ENCODE results near the gene GRM3.

GRM3 gene

GRCh38 chr7:86765931-86766330, 122.2 kb downstream of the GRM3 start:
- H2BK15ac ChIP-seq (ENCODE audit: low read length) = no peak overlapping the region
- no peak overlapping the region for H4K91ac ChIP-seq (ENCODE audit: low read depth, low read length, poor library complexity)
- no peak for DNase-seq (ENCODE audit: low spot score)
- H3K79me1 ChIP-seq (ENCODE audit: low read depth, low read length) = no peaks in the 10 kb centered on the region
- H2BK5ac ChIP-seq (ENCODE audit: low read length) = no peak overlapping the region
- no peak overlapping the region for H3K27ac ChIP-seq (replicated peaks; ENCODE audit: low read length)
- no peak overlapping the region for H2BK120ac ChIP-seq (ENCODE audit: low read depth, low read length)
- H3K23ac ChIP-seq (ENCODE audit: low read depth, low read length, poor library complexity) = no peak overlapping the region
- H3K4me1 ChIP-seq (ENCODE audit: control insufficient read depth in 2 of 2, insufficient read depth in 1 of 2, low read depth in 1 of 2, low read length in 2 of 2) = peaks cover 1 to 20% of the 10 kb centered on the region in 2 donors
- no peak overlapping the region for H3K14ac ChIP-seq (ENCODE audit: low read length)
- H2AK5ac ChIP-seq (ENCODE audit: low read depth, low read length) = no peak overlapping the region
- no peak overlapping the region for H2AFZ ChIP-seq (ENCODE audit: low read length)
- H3K4me2 ChIP-seq (ENCODE audit: insufficient read depth, low read length, poor library complexity, severe bottlenecking) = no peak overlapping the region
- no peak overlapping the region for H4K8ac ChIP-seq (ENCODE audit: low read depth, low read length)
- no peak overlapping the region for H3K18ac ChIP-seq (ENCODE audit: low read length)
- no peak overlapping the region for H3K9ac ChIP-seq (ENCODE audit: low read depth, low read length, poor library complexity)
- no peaks in the 10 kb centered on the region for H3K9me3 ChIP-seq (replicated peaks in 1 of 2; ENCODE audit: control insufficient read depth in 2 of 2, insufficient read depth in 1 of 2, low read depth in 1 of 2, low read length in 2 of 2)
- H2BK12ac ChIP-seq (ENCODE audit: low read length) = no peak overlapping the region
- WGBS, 2 donors (ENCODE audit: extremely low coverage in 2 of 2, insufficient read length in 2 of 2, insufficient replicate concordance in 1 of 2) = no CpG with 5 or more reads among the region's 2 CpGs
- no peaks in the 10 kb centered on the region for H3K27me3 ChIP-seq (ENCODE audit: control insufficient read depth in 3 of 3, insufficient read depth in 3 of 3, low read depth in 1 of 3, low read length in 3 of 3)
- no peak overlapping the region for H3K4me3 ChIP-seq (ENCODE audit: low read length in 2 of 2)
- H3K36me3 ChIP-seq (replicated peaks in 1 of 2; ENCODE audit: control insufficient read depth in 2 of 2, insufficient read depth in 2 of 2, low read length in 2 of 2) = peaks cover 0 to 4% of the 10 kb centered on the region in 2 donors
- H3K4ac ChIP-seq (ENCODE audit: low read length) = no peak overlapping the region

- Histone ChIP-seq H2BK15ac (ENCODE audit: low read length) (no peak overlapping the region), H3K4me3 (ENCODE audit: low read length in 2 of 2) (no peak overlapping the region), H3K27me3 (ENCODE audit: control insufficient read depth in 3 of 3, insufficient read depth in 3 of 3, low read depth in 1 of 3, low read length in 3 of 3) (no peaks in the 10 kb centered on the region), H3K9ac (ENCODE audit: low read depth, low read length, poor library complexity) (no peak overlapping the region), H3K18ac (ENCODE audit: low read length) (no peak overlapping the region), H3K4ac (ENCODE audit: low read length) (no peak overlapping the region), H3K9me3 (replicated peaks in 1 of 2; ENCODE audit: control insufficient read depth in 2 of 2, insufficient read depth in 1 of 2, low read depth in 1 of 2, low read length in 2 of 2) (no peaks in the 10 kb centered on the region), H2BK5ac (ENCODE audit: low read length) (peak overlapping the region; percentile 6), H2BK120ac (ENCODE audit: low read depth, low read length) (no peak overlapping the region), H2AK5ac (ENCODE audit: low read depth, low read length) (no peak overlapping the region), H3K4me1 (ENCODE audit: control insufficient read depth in 2 of 2, insufficient read depth in 1 of 2, low read depth in 1 of 2, low read length in 2 of 2) (peaks cover 1 to 17% of the 10 kb centered on the region in 2 donors), H2BK12ac (ENCODE audit: low read length) (no peak overlapping the region), H4K91ac (ENCODE audit: low read depth, low read length, poor library complexity) (no peak overlapping the region), H3K23ac (ENCODE audit: low read depth, low read length, poor library complexity) (no peak overlapping the region), H3K14ac (ENCODE audit: low read length) (no peak overlapping the region), H4K8ac (ENCODE audit: low read depth, low read length) (no peak overlapping the region), H2AFZ (ENCODE audit: low read length) (peak overlapping the region; percentile 27), H3K4me2 (ENCODE audit: insufficient read depth, low read length, poor library complexity, severe bottlenecking) (no peak overlapping the region), H3K79me1 (ENCODE audit: low read depth, low read length) (no peaks in the 10 kb centered on the region), H3K36me3 (replicated peaks in 1 of 2; ENCODE audit: control insufficient read depth in 2 of 2, insufficient read depth in 2 of 2, low read length in 2 of 2) (peaks cover 0 to 4% of the 10 kb centered on the region in 2 donors), H3K27ac (replicated peaks; ENCODE audit: low read length) (no peak overlapping the region)
- no CpG with 5 or more reads among the region's 1 CpG for WGBS, 2 donors (ENCODE audit: extremely low coverage in 2 of 2, insufficient read length in 2 of 2, insufficient replicate concordance in 1 of 2)
- no peak for DNase-seq (ENCODE audit: low spot score)
These were observed 124.7 kb downstream of the GRM3 start for GRCh38 chr7:86768394-86768793.

GRCh38 chr7:86768967-86769760, 125.5 kb downstream of the GRM3 start:
- no peak for DNase-seq (ENCODE audit: low spot score)
- H2BK5ac ChIP-seq (ENCODE audit: low read length) = peak overlapping the region; percentile 6
- no peak overlapping the region for H2AK5ac ChIP-seq (ENCODE audit: low read depth, low read length)
- H2AFZ ChIP-seq (ENCODE audit: low read length) = peak overlapping the region; percentile 63
- H4K91ac ChIP-seq (ENCODE audit: low read depth, low read length, poor library complexity) = no peak overlapping the region
- H3K9me3 ChIP-seq (replicated peaks in 1 of 2; ENCODE audit: control insufficient read depth in 2 of 2, insufficient read depth in 1 of 2, low read depth in 1 of 2, low read length in 2 of 2) = no peaks in the 10 kb centered on the region
- no peak overlapping the region for H3K23ac ChIP-seq (ENCODE audit: low read depth, low read length, poor library complexity)
- H3K9ac ChIP-seq (ENCODE audit: low read depth, low read length, poor library complexity) = no peak overlapping the region
- H3K14ac ChIP-seq (ENCODE audit: low read length) = no peak overlapping the region
- no peaks in the 10 kb centered on the region for H3K27me3 ChIP-seq (ENCODE audit: control insufficient read depth in 3 of 3, insufficient read depth in 3 of 3, low read depth in 1 of 3, low read length in 3 of 3)
- peaks cover 1 to 17% of the 10 kb centered on the region in 2 donors for H3K4me1 ChIP-seq (ENCODE audit: control insufficient read depth in 2 of 2, insufficient read depth in 1 of 2, low read depth in 1 of 2, low read length in 2 of 2)
- no peak overlapping the region for H3K18ac ChIP-seq (ENCODE audit: low read length)
- no peak overlapping the region for H2BK120ac ChIP-seq (ENCODE audit: low read depth, low read length)
- H3K27ac ChIP-seq (replicated peaks; ENCODE audit: low read length) = no peak overlapping the region
- H3K4me2 ChIP-seq (ENCODE audit: insufficient read depth, low read length, poor library complexity, severe bottlenecking) = no peak overlapping the region
- WGBS, 2 donors (ENCODE audit: extremely low coverage in 2 of 2, insufficient read length in 2 of 2, insufficient replicate concordance in 1 of 2) = no CpG with 5 or more reads among the region's 4 CpGs
- no peaks in the 10 kb centered on the region for H3K79me1 ChIP-seq (ENCODE audit: low read depth, low read length)
- no peak overlapping the region for H2BK15ac ChIP-seq (ENCODE audit: low read length)
- no peak overlapping the region for H4K8ac ChIP-seq (ENCODE audit: low read depth, low read length)
- H2BK12ac ChIP-seq (ENCODE audit: low read length) = no peak overlapping the region
- peaks cover 0 to 4% of the 10 kb centered on the region in 2 donors for H3K36me3 ChIP-seq (replicated peaks in 1 of 2; ENCODE audit: control insufficient read depth in 2 of 2, insufficient read depth in 2 of 2, low read length in 2 of 2)
- H3K4ac ChIP-seq (ENCODE audit: low read length) = no peak overlapping the region
- no peak overlapping the region for H3K4me3 ChIP-seq (ENCODE audit: low read length in 2 of 2)

GRCh38 chr7:86773309-86773708, 129.6 kb downstream of the GRM3 start:
- Histone ChIP-seq H2BK12ac (ENCODE audit: low read length) (no peak overlapping the region), H2AK5ac (ENCODE audit: low read depth, low read length) (no peak overlapping the region), H2BK5ac (ENCODE audit: low read length) (no peak overlapping the region), H3K4me1 (ENCODE audit: control insufficient read depth in 2 of 2, insufficient read depth in 1 of 2, low read depth in 1 of 2, low read length in 2 of 2) (peaks cover 1 to 17% of the 10 kb centered on the region in 2 donors), H3K27ac (replicated peaks; ENCODE audit: low read length) (no peak overlapping the region), H3K79me1 (ENCODE audit: low read depth, low read length) (no peaks in the 10 kb centered on the region), H2AFZ (ENCODE audit: low read length) (no peak overlapping the region), H4K91ac (ENCODE audit: low read depth, low read length, poor library complexity) (no peak overlapping the region), H3K36me3 (replicated peaks in 1 of 2; ENCODE audit: control insufficient read depth in 2 of 2, insufficient read depth in 2 of 2, low read length in 2 of 2) (peaks cover 0 to 2% of the 10 kb centered on the region in 2 donors), H2BK15ac (ENCODE audit: low read length) (no peak overlapping the region), H4K8ac (ENCODE audit: low read depth, low read length) (no peak overlapping the region), H3K4ac (ENCODE audit: low read length) (no peak overlapping the region), H3K27me3 (ENCODE audit: control insufficient read depth in 3 of 3, insufficient read depth in 3 of 3, low read depth in 1 of 3, low read length in 3 of 3) (no peaks in the 10 kb centered on the region), H3K4me2 (ENCODE audit: insufficient read depth, low read length, poor library complexity, severe bottlenecking) (no peak overlapping the region), H3K14ac (ENCODE audit: low read length) (no peak overlapping the region), H3K4me3 (ENCODE audit: low read length in 2 of 2) (no peak overlapping the region), H3K23ac (ENCODE audit: low read depth, low read length, poor library complexity) (no peak overlapping the region), H2BK120ac (ENCODE audit: low read depth, low read length) (no peak overlapping the region), H3K9me3 (replicated peaks in 1 of 2; ENCODE audit: control insufficient read depth in 2 of 2, insufficient read depth in 1 of 2, low read depth in 1 of 2, low read length in 2 of 2) (no peaks in the 10 kb centered on the region), H3K9ac (ENCODE audit: low read depth, low read length, poor library complexity) (no peak overlapping the region), H3K18ac (ENCODE audit: low read length) (no peak overlapping the region)
- no peak for DNase-seq (ENCODE audit: low spot score)

Measured in neuronal stem cell (in vitro differentiated cells).